ENCODE results near the gene OR6C76.
"Not testable (repeated sequence)": the region's sequence is repeated elsewhere in the genome, so short reads cannot be mapped to it uniquely, and the experiment has no call there.

Gene OR6C76

DNA sequence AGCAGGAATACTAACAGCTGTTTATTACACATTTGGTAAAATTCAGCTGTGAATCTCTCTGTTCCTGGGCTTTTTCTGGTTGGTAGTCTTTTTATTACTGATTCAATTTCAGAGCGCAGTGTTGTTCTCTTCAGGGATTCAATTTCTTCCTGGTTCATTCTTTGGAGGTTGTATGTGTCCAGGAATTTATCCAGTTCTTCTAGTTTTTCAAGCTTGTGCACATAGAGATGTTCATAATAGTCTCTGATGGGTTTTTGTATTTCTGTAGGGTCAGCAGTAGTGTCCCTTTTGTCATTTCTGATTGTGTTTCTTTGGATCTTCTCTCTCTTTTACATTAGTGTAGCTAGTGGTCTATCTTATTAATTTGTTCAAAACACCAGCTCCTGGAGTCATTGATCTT, 9.1 kb upstream of the OR6C76 start:
- Histone ChIP-seq H3K9ac (ENCODE audit: low read depth, low read length) (no peak overlapping the region), H3K27ac (ENCODE audit: low read depth, low read length) (no peak overlapping the region), H3K27me3 (ENCODE audit: control insufficient read depth, insufficient read depth, low read length) (no peaks in the 10 kb centered on the region), H3K9me3 (ENCODE audit: control insufficient read depth, insufficient read depth, low read length) (no peaks in the 10 kb centered on the region), H3K4me1 (ENCODE audit: control insufficient read depth, insufficient read depth, low read length) (no peaks in the 10 kb centered on the region), H3K36me3 (ENCODE audit: control insufficient read depth, insufficient read depth, low read length) (no peaks in the 10 kb centered on the region), H3K4me3 (ENCODE audit: low read depth, low read length) (no peak overlapping the region)

GRCh38 chr12:55420307-55420962, 5.6 kb upstream of the OR6C76 start:
- Histone ChIP-seq H3K4me3 (ENCODE audit: low read depth, low read length) (no peak overlapping the region), H3K9me3 (ENCODE audit: control insufficient read depth, insufficient read depth, low read length) (no peaks in the 10 kb centered on the region), H3K4me1 (ENCODE audit: control insufficient read depth, insufficient read depth, low read length) (no peaks in the 10 kb centered on the region), H3K27ac (ENCODE audit: low read depth, low read length) (no peak overlapping the region), H3K36me3 (ENCODE audit: control insufficient read depth, insufficient read depth, low read length) (no peaks in the 10 kb centered on the region), H3K9ac (ENCODE audit: low read depth, low read length) (no peak overlapping the region), H3K27me3 (ENCODE audit: control insufficient read depth, insufficient read depth, low read length) (no peaks in the 10 kb centered on the region)

- Histone ChIP-seq H3K27ac (ENCODE audit: low read depth, low read length) (peak overlapping the region; percentile 69), H3K4me3 (ENCODE audit: low read depth, low read length) (peak overlapping the region; percentile 2; the same call in 1 of the 2 replicates), H3K27me3 (ENCODE audit: control insufficient read depth, insufficient read depth, low read length) (no peaks in the 10 kb centered on the region), H3K9ac (ENCODE audit: low read depth, low read length) (no peak overlapping the region), H3K36me3 (ENCODE audit: control insufficient read depth, insufficient read depth, low read length) (no peaks in the 10 kb centered on the region), H3K9me3 (ENCODE audit: control insufficient read depth, insufficient read depth, low read length) (no peaks in the 10 kb centered on the region), H3K4me1 (ENCODE audit: control insufficient read depth, insufficient read depth, low read length) (peaks cover 23% of the 10 kb centered on the region)
These were observed 2.5 kb downstream of the OR6C76 start for GRCh38 chr12:55428331-55429243.

DNA sequence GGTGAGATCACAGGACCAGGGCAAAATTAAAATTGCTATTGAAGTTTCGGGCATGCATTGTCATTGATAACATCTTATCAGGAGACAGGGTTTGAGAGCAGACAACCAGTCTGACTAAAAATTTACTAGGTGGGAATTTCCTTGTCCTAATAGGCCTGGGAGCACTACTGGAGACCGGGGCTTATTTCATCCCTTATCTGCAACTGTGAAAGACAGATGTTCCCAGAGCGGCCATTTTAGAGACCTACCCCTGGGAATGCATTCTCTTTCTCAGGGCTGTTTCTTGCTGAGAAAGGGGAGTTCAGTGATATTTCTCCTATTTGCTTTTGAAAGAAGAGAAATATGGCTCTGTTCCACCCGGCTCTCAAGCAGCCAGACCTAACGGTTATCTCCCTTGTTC, 15.2 kb downstream of the OR6C76 start:
- H3K4me1 ChIP-seq (ENCODE audit: control insufficient read depth, insufficient read depth, low read length); H3K4me3 ChIP-seq (ENCODE audit: low read depth, low read length); H3K9ac ChIP-seq (ENCODE audit: low read depth, low read length); H3K36me3 ChIP-seq (ENCODE audit: control insufficient read depth, insufficient read depth, low read length); H3K27me3 ChIP-seq (ENCODE audit: control insufficient read depth, insufficient read depth, low read length); H3K27ac ChIP-seq (ENCODE audit: low read depth, low read length): not testable (repeated sequence)
- peaks cover 13% of the 10 kb centered on the region; the same call in 1 of the 2 replicates for H3K9me3 ChIP-seq (ENCODE audit: control insufficient read depth, insufficient read depth, low read length)

DNA sequence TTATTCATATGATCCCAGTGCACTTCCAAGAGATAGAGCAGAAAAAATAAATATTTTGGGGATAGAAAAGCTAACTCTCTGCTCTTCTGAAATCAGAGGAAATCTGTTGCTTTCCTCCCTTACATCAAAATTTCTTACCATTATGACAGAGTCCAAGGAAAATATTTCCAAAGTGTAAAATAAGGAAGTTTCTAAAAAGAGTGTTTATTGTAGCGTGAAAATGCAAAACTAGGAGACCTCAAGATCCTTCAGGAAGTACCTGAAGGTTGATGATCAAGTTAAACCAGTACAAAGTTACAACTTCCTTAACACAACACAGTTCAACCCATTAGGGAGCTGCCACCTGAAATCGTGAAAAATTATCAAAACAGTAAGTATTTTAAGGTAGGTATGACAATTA, 17.7 kb downstream of the OR6C76 start, which contains the start of gene OR6C2:
Gene OR6C2 (plus strand): TSS at position 301 of the 400 bp plus-strand sequence. CDS start 8,138 bp downstream, outside the sequence.
- H3K4me1 ChIP-seq (ENCODE audit: control insufficient read depth, insufficient read depth, low read length) = no peaks in the 10 kb centered on the region
- no peaks in the 10 kb centered on the region for H3K36me3 ChIP-seq (ENCODE audit: control insufficient read depth, insufficient read depth, low read length)
- no peak within 1 kb of the TSS for H3K9ac ChIP-seq (ENCODE audit: low read depth, low read length)
- H3K4me3 ChIP-seq (ENCODE audit: low read depth, low read length) = no peak within 1 kb of the TSS
- peaks cover 13% of the 10 kb centered on the region; the same call in 1 of the 2 replicates for H3K9me3 ChIP-seq (ENCODE audit: control insufficient read depth, insufficient read depth, low read length)
- H3K27ac ChIP-seq (ENCODE audit: low read depth, low read length) = no peak within 1 kb of the TSS
- H3K27me3 ChIP-seq (ENCODE audit: control insufficient read depth, insufficient read depth, low read length) = no peaks in the 10 kb centered on the region

DNA sequence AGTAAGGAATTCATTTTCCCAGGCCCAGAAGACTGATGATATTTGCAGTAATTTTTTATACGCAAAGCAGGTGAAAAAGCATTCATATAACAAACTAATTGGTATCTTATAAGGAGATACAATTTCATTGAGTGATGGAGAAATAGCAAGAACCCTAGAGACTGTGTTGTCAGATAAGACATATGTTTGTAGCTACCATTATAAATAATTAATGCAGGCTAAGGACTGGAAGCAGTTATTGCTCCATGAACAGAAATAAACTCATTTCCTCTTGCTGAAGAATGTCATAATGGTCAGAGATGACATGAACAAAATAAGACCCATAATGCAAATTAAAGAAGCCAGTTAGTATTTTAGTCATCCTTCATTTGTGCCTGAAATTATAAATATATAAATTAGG, 19.3 kb downstream of the OR6C76 start:
- Histone ChIP-seq H3K27ac (ENCODE audit: low read depth, low read length) (no peak overlapping the region), H3K27me3 (ENCODE audit: control insufficient read depth, insufficient read depth, low read length) (no peaks in the 10 kb centered on the region), H3K9me3 (ENCODE audit: control insufficient read depth, insufficient read depth, low read length) (peaks cover 11% of the 10 kb centered on the region; the same call in 1 of the 2 replicates), H3K4me1 (ENCODE audit: control insufficient read depth, insufficient read depth, low read length) (no peaks in the 10 kb centered on the region), H3K4me3 (ENCODE audit: low read depth, low read length) (no peak overlapping the region), H3K9ac (ENCODE audit: low read depth, low read length) (no peak overlapping the region), H3K36me3 (ENCODE audit: control insufficient read depth, insufficient read depth, low read length) (no peaks in the 10 kb centered on the region)

DNA sequence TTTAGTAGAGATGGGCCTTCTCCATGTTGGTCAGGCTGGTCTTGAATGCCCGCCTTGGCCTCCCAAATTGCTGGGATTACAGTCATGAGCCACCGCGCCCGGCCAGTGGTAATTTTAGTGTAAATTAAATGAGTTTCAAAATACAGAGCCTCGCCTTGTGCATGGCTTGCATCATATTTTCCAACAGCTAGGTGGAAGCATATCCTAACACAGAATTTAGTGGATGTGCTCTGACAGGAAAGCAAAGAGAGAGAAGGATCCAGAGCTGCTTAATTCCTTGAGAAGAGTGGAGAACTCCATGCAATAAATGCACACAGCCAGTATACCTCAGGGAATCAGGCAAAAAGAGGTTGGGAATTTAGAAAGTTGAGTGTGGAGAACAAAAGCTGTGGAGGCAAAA, 20.3 kb downstream of the OR6C76 start:
- H3K27ac ChIP-seq (ENCODE audit: low read depth, low read length) = no peak overlapping the region
- H3K9ac ChIP-seq (ENCODE audit: low read depth, low read length) = no peak overlapping the region
- no peaks in the 10 kb centered on the region for H3K36me3 ChIP-seq (ENCODE audit: control insufficient read depth, insufficient read depth, low read length)
- H3K27me3 ChIP-seq (ENCODE audit: control insufficient read depth, insufficient read depth, low read length) = no peaks in the 10 kb centered on the region
- no peak overlapping the region for H3K4me3 ChIP-seq (ENCODE audit: low read depth, low read length)
- H3K9me3 ChIP-seq (ENCODE audit: control insufficient read depth, insufficient read depth, low read length) = 0 out of 2 replicates have a peak, but pooled peaks cover 4% of the 10 kb centered on the region
- no peaks in the 10 kb centered on the region for H3K4me1 ChIP-seq (ENCODE audit: control insufficient read depth, insufficient read depth, low read length)

GRCh38 chr12:55448825-55449224, 22.8 kb downstream of the OR6C76 start:
- Histone ChIP-seq H3K27me3 (ENCODE audit: control insufficient read depth, insufficient read depth, low read length) (no peaks in the 10 kb centered on the region), H3K4me3 (ENCODE audit: low read depth, low read length) (no peak overlapping the region), H3K9ac (ENCODE audit: low read depth, low read length) (no peak overlapping the region)

GRCh38 chr12:55464926-55465325, 38.9 kb downstream of the OR6C76 start:
- not testable (repeated sequence) for H3K27me3 ChIP-seq (ENCODE audit: control insufficient read depth, insufficient read depth, low read length); H3K4me3 ChIP-seq (ENCODE audit: low read depth, low read length); H3K27ac ChIP-seq (ENCODE audit: low read depth, low read length); H3K4me1 ChIP-seq (ENCODE audit: control insufficient read depth, insufficient read depth, low read length); H3K36me3 ChIP-seq (ENCODE audit: control insufficient read depth, insufficient read depth, low read length); H3K9ac ChIP-seq (ENCODE audit: low read depth, low read length); H3K9me3 ChIP-seq (ENCODE audit: control insufficient read depth, insufficient read depth, low read length)

More at GRCh38 chr12:55448825-55449224, 22.8 kb downstream of the OR6C76 start:
- H3K27ac ChIP-seq (ENCODE audit: low read depth, low read length) = no peak overlapping the region
- no peaks in the 10 kb centered on the region for H3K36me3 ChIP-seq (ENCODE audit: control insufficient read depth, insufficient read depth, low read length)
- no peaks in the 10 kb centered on the region for H3K4me1 ChIP-seq (ENCODE audit: control insufficient read depth, insufficient read depth, low read length)
- H3K9me3 ChIP-seq (ENCODE audit: control insufficient read depth, insufficient read depth, low read length) = no peaks in the 10 kb centered on the region

GRCh38 chr12:55467836-55468235, 41.8 kb downstream of the OR6C76 start:
- no peak overlapping the region for H3K4me3 ChIP-seq (ENCODE audit: low read depth, low read length)
- H3K36me3 ChIP-seq (ENCODE audit: control insufficient read depth, insufficient read depth, low read length) = no peaks in the 10 kb centered on the region
- H3K9ac ChIP-seq (ENCODE audit: low read depth, low read length) = no peak overlapping the region
- H3K27me3 ChIP-seq (ENCODE audit: control insufficient read depth, insufficient read depth, low read length) = no peaks in the 10 kb centered on the region
- peaks cover 4% of the 10 kb centered on the region for H3K4me1 ChIP-seq (ENCODE audit: control insufficient read depth, insufficient read depth, low read length)
- H3K27ac ChIP-seq (ENCODE audit: low read depth, low read length) = no peak overlapping the region
- H3K9me3 ChIP-seq (ENCODE audit: control insufficient read depth, insufficient read depth, low read length) = no peaks in the 10 kb centered on the region

- H3K9ac ChIP-seq (ENCODE audit: low read depth, low read length) = no peak overlapping the region
- no peaks in the 10 kb centered on the region for H3K9me3 ChIP-seq (ENCODE audit: control insufficient read depth, insufficient read depth, low read length)
- H3K36me3 ChIP-seq (ENCODE audit: control insufficient read depth, insufficient read depth, low read length) = no peaks in the 10 kb centered on the region
- peaks cover 4% of the 10 kb centered on the region for H3K4me1 ChIP-seq (ENCODE audit: control insufficient read depth, insufficient read depth, low read length)
- H3K4me3 ChIP-seq (ENCODE audit: low read depth, low read length) = no peak overlapping the region
- H3K27me3 ChIP-seq (ENCODE audit: control insufficient read depth, insufficient read depth, low read length) = no peaks in the 10 kb centered on the region
- H3K27ac ChIP-seq (ENCODE audit: low read depth, low read length) = no peak overlapping the region
These were observed 43.2 kb downstream of the OR6C76 start for GRCh38 chr12:55469291-55469690.

Data from HUES48 (cell line).